ENCODE measurements around the gene SLC22A7. TPM values are rescaled to one million over a fixed set of nuclear protein-coding genes. Genes with fewer than 3 reads are reported as not detected.

Gene SLC22A7
- total and polyA plus RNA-seq, 2 experiments from 2014 or later: 0.31 TPM; not detected in 1

DNA sequence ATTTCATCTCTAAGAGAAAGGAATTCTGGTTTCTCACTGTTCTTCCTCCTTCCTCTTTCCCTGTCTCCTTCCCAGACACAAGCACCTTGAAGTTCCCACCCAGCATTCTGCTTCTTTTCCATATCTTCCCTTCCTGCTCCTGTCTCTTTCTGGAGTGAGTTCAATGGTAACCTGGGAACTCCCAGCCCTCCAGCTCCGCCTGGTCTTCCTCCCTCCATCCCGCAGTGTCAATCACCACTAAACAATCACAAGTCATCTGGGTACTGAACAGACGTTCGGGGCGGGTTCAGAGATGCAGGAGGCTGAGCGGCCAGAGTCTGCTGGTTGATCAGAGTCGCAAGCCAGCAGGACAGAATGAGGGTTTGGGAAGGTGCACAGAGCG, 47.1 kb upstream of the SLC22A7 start:
- Histone ChIP-seq H3F3A (replicated peaks; ENCODE audit: low read depth) (0 out of 2 replicates have a peak, but pooled peaks cover 2% of the 10 kb centered on the region), H3K4me1 (ENCODE audit: insufficient read depth) (peaks cover 22% of the 10 kb centered on the region), H4K20me1 (replicated peaks; ENCODE audit: insufficient read depth) (no peaks in the 10 kb centered on the region), H3K9me2 (ENCODE audit: insufficient read depth) (no peaks in the 10 kb centered on the region), H3K4me2 (0 out of 2 replicates have a peak overlapping the region, but pooled peaks have one; percentile 24), H3K27ac (ENCODE audit: low read depth) (no peak overlapping the region), H2AFZ (peak overlapping the region; percentile 24; the same call in 1 of the 2 replicates), H3K4me3 (no peak overlapping the region), H3K27me3 (ENCODE audit: insufficient read depth) (peaks cover 12% of the 10 kb centered on the region), H3K36me3 (ENCODE audit: insufficient read depth) (no peaks in the 10 kb centered on the region), H3K79me2 (replicated peaks; ENCODE audit: insufficient read depth) (no peaks in the 10 kb centered on the region)
- Mint-ChIP-seq H3K9me3 (no peaks in the 10 kb centered on the region), H3K4me3 (no peak overlapping the region), H3K36me3 (ENCODE audit: low read depth) (no peaks in the 10 kb centered on the region), H3K27me3 (ENCODE audit: insufficient read depth, low read depth, poor library complexity) (peaks cover 29% of the 10 kb centered on the region), H3K27ac (no peak overlapping the region), H3K4me1 (peaks cover 22% of the 10 kb centered on the region)
- ATAC-seq: no peak
- no peak for DNase-seq (ENCODE audit: low spot score)
- TF ChIP-seq ZNF114 (CRISPR knock-in tag; IDR thresholded peaks at IDR 0.05) (no peak), CREB1 (CRISPR knock-in tag; IDR thresholded peaks at IDR 0.05; ENCODE audit: low read depth) (no peak), EZH2 (IDR thresholded peaks at IDR 0.05; ENCODE audit: low read depth, unreplicated experiment) (no peak), STAT1 (IDR thresholded peaks at IDR 0.05; ENCODE audit: unreplicated experiment) (no peak), POLR2AphosphoS5 (IDR thresholded peaks at IDR 0.05; ENCODE audit: low read depth) (no peak), JUNB (IDR thresholded peaks at IDR 0.05; ENCODE audit: unreplicated experiment) (no peak), NANOG (IDR thresholded peaks at IDR 0.05; ENCODE audit: borderline replicate concordance) (no peak), ZNF331 (CRISPR knock-in tag; IDR thresholded peaks at IDR 0.05; ENCODE audit: low read depth) (no peak)
- TF ChIP-seq, protein P1, sequence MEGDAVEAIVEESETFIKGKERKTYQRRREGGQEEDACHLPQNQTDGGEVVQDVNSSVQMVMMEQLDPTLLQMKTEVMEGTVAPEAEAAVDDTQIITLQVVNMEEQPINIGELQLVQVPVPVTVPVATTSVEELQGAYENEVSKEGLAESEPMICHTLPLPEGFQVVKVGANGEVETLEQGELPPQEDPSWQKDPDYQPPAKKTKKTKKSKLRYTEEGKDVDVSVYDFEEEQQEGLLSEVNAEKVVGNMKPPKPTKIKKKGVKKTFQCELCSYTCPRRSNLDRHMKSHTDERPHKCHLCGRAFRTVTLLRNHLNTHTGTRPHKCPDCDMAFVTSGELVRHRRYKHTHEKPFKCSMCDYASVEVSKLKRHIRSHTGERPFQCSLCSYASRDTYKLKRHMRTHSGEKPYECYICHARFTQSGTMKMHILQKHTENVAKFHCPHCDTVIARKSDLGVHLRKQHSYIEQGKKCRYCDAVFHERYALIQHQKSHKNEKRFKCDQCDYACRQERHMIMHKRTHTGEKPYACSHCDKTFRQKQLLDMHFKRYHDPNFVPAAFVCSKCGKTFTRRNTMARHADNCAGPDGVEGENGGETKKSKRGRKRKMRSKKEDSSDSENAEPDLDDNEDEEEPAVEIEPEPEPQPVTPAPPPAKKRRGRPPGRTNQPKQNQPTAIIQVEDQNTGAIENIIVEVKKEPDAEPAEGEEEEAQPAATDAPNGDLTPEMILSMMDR (conservative IDR thresholded peaks at IDR 0.05; ENCODE audit: low read depth in 2 of 2): no peak
- TF ChIP-seq, protein P2, sequence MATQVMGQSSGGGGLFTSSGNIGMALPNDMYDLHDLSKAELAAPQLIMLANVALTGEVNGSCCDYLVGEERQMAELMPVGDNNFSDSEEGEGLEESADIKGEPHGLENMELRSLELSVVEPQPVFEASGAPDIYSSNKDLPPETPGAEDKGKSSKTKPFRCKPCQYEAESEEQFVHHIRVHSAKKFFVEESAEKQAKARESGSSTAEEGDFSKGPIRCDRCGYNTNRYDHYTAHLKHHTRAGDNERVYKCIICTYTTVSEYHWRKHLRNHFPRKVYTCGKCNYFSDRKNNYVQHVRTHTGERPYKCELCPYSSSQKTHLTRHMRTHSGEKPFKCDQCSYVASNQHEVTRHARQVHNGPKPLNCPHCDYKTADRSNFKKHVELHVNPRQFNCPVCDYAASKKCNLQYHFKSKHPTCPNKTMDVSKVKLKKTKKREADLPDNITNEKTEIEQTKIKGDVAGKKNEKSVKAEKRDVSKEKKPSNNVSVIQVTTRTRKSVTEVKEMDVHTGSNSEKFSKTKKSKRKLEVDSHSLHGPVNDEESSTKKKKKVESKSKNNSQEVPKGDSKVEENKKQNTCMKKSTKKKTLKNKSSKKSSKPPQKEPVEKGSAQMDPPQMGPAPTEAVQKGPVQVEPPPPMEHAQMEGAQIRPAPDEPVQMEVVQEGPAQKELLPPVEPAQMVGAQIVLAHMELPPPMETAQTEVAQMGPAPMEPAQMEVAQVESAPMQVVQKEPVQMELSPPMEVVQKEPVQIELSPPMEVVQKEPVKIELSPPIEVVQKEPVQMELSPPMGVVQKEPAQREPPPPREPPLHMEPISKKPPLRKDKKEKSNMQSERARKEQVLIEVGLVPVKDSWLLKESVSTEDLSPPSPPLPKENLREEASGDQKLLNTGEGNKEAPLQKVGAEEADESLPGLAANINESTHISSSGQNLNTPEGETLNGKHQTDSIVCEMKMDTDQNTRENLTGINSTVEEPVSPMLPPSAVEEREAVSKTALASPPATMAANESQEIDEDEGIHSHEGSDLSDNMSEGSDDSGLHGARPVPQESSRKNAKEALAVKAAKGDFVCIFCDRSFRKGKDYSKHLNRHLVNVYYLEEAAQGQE (IDR thresholded peaks at IDR 0.05; ENCODE audit: unreplicated experiment): no peak
- TF ChIP-seq, protein P3, sequence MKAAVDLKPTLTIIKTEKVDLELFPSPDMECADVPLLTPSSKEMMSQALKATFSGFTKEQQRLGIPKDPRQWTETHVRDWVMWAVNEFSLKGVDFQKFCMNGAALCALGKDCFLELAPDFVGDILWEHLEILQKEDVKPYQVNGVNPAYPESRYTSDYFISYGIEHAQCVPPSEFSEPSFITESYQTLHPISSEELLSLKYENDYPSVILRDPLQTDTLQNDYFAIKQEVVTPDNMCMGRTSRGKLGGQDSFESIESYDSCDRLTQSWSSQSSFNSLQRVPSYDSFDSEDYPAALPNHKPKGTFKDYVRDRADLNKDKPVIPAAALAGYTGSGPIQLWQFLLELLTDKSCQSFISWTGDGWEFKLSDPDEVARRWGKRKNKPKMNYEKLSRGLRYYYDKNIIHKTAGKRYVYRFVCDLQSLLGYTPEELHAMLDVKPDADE (IDR thresholded peaks at IDR 0.05): no peak
